ENCODE results near the gene MIOX.

Gene MIOX

DNA sequence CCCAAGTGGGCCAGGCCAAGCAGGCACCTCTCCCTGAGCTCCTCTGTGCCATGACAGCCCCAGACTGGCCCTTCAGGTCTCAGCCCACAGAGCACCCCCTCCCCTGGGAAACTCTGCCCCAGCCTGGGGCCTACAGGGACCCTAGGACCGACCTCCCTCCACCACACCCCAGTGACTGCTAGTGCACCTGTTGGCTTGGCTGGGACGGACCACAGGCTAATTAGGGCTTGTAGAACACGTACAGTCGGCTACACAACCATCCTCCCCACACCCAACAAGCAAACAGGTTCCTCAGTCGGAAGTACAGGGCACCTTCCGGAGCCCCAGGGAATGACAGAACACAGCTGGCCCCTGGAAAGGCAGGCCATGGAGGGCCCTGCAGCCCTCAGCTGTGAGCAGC, 16.2 kb upstream of the MIOX start:
- in situ Hi-C loops (cut with HindIII; ENCODE audit: low pct_unique_long_range_greater_than_20kb, low sequenced_read_pairs), result no loop called here
- no peak for TF ChIP-seq JUND (IDR thresholded peaks at IDR 0.05; ENCODE audit: low read depth)
- peak in 1 of 2 experiments; percentile 55 for DNase-seq (ENCODE audit: low read depth in 1 of 2, low spot score in 1 of 2)

DNA sequence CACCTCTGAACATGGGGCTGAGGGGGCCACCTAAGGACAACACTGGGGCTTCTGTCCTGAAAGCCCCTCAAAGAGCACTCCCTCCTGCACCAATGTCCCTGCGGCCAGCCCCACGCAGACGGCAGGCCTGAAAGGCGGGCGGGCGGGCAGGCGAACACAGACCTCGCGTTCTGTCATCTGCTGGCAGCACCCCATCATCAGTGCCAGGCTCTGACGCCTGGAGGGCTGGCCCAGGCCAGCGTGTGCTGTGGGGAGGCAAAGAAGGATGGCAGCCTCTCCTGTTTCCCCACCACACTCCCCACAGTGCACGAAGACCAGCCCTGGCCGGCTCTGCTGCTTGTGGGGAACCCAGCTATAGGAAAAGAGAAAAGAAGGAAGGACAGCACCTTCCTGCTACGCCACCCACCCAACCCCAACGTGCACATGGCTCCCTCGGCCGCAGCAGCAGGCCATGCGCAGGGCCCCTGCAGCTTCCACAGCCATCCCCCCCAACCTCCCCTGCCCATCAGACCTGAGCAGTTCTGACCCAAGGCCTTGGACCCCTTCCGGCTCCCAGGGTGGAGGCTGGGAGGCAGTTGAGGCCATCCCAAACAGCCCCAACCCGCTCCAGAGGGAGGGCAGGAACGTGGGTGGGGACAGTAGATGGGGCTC, 15.3 kb upstream of the MIOX start:
- in situ Hi-C loops (cut with HindIII; ENCODE audit: low pct_unique_long_range_greater_than_20kb, low sequenced_read_pairs), result no loop called here
- no peak for DNase-seq (ENCODE audit: low read depth in 1 of 2, low spot score in 1 of 2)
- TF ChIP-seq JUND (IDR thresholded peaks at IDR 0.05; ENCODE audit: low read depth), result no peak

DNA sequence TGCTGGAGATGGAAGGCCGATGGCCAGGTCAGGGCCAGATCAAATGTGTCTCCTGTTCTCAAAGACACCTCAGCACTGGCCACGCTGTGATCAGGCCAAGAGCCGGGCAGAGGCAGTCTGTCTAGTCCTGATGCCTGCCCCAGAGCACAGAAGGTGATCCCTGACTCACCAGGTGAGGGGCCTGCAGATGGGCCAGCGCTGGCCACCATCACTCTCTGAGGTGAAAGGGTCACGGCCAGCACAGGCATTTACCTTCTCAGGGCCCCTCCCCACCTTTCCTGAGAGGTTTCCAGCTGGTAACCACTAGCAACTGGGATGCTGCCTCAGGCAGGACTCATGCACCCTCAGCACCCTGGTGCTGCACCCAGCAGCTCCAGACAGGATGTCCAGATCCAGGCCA, 14.7 kb upstream of the MIOX start:
- no peak for DNase-seq (ENCODE audit: low read depth in 1 of 2, low spot score in 1 of 2)
- in situ Hi-C loops (cut with HindIII; ENCODE audit: low pct_unique_long_range_greater_than_20kb, low sequenced_read_pairs), result no loop called here
- TF ChIP-seq JUND (IDR thresholded peaks at IDR 0.05; ENCODE audit: low read depth), result no peak

DNA sequence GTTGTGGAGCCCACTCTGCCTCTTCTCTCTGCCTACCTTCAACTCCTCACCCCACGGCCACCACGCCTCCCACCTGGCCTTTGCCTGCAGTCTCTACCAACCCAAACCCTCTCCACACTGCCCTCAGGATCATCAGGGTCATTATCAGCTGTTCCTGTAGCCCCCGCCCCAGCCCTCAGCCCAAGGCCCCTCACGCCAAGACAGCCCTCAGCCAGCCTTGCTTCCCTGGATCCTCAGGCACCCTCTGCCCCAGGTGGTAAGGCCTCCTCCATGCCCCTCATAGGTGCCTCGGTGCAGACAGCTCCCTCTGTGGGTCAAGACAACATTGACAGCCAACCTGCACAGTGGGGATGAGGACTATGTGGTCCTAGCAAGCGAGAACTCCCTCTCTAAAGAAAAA, 13.6 kb upstream of the MIOX start:
- in situ Hi-C loops (cut with HindIII; ENCODE audit: low pct_unique_long_range_greater_than_20kb, low sequenced_read_pairs), result no loop called here
- no peak for TF ChIP-seq JUND (IDR thresholded peaks at IDR 0.05; ENCODE audit: low read depth)
- DNase-seq (ENCODE audit: low read depth in 1 of 2, low spot score in 1 of 2), result peak in 1 of 2 experiments; percentile 38

DNA sequence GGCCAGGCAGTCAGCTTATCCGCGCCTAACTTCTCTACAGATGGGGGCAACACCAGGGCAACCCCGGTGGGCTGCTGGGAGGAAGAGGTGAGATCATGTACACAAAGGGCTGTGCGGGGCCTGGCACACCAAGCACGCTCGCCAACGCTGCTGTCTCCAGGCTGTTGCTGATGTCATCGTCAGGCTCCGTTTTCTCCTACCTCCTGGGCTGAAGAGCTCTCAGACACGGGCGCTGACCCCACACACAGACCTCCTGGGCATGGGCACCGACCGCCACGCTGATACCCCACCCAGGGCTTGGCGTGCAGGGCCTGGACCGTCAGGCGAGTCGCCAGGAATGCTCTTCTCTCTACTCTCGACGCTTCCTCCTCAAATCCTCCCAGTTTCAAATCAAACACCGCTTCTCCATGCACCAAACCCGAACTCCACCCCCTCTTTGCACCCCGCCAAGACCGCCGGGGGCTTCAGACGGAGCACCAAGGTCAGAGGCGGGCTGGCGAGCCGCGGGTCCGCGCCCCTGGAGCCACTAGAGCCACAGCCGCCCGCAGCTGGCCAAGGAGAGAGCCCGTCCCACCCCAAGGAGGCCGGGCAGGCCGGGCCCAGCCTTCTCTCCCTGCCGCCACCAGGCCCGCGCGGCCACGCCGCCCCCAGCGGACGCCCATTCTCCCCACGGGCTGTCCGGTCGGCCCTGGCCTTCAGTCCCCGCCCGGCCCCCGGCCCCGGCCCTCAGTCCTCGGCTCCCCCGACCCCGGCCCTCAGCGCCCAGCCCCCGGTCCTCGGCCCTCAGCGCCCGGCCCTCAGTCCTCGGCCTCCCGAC, 12.6 kb upstream of the MIOX start:
- in situ Hi-C loops (cut with HindIII; ENCODE audit: low pct_unique_long_range_greater_than_20kb, low sequenced_read_pairs), result no loop called here
- peak; percentile 34 to 69 for DNase-seq (ENCODE audit: low read depth in 1 of 2, low spot score in 1 of 2)
- TF ChIP-seq JUND (IDR thresholded peaks at IDR 0.05; ENCODE audit: low read depth), result no peak

DNA sequence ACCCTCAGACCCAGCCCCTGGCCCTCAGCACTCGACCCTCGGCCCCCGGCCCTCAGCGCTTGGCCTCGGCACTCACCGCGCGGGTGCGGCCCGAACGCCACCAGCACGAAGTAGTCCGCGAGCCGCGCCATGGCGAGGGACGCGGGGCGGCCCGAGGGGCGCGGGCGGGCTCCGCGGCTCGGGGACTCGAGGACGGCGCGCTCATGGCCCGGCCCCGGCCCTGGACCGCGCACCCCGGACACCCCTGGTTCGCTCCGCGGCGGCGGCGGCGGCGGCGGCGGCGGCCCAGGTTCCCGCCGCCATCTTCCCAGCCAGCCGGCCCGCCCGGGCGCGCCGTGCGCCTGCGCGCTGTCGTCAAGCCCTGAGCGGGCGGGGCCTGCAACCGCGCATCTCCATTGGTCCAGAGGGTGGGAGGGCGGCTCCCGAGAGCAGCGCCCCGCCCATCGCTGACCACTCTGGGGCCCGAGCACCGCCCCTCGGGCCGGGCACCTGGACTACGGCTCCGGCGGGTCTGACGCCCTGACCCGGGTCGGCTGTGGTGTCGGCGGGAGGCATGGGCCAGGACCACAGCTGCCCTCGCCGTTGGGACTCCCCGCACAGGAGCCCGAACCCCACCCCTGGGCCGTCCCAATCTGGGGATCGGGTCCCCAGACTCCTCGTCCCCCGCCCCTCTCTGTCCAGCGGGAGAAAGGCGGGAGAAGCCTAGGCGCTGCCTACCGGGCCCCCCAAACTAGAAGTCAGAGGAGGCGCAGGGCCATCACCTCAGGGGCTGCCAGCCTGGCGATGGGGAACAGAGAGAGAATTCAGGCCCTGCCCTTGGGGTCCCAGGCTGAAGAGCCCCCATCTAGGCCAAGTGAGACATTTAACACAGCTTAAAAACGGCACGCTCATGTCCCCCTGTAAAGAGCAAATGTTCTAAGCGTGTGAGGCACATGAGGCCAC, 11.7 kb upstream of the MIOX start, which contains the start of gene SBF1:
SBF1 (minus strand) TSS at position 326 of the 942 bp plus-strand sequence; CDS start at position 131, 195 bp downstream.
- peak; percentile 89 to 95 for DNase-seq (ENCODE audit: low read depth in 1 of 2, low spot score in 1 of 2)
- TF ChIP-seq JUND (IDR thresholded peaks at IDR 0.05; ENCODE audit: low read depth), result no peak
- in situ Hi-C loops (cut with HindIII; ENCODE audit: low pct_unique_long_range_greater_than_20kb, low sequenced_read_pairs), result no loop called here

DNA sequence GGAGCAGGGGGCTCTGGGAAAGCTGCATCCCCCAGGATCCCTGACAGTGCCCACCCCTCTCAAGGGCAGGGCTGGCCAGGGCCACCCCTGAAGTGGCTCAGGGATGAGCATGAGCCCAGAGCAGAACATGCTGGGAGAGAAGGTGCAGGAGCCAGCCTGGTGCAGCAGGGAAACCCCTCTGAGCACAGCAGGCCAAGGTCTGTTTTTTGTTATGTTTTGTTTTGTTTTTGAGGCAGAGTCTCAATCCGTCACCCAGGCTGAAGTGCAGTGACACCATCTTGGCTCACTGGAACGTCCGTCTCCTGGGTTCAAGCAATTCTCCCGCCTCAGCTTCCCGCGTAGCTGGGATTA, 11.0 kb upstream of the MIOX start:
- DNase-seq (ENCODE audit: low read depth in 1 of 2, low spot score in 1 of 2), result no peak
- no peak for TF ChIP-seq JUND (IDR thresholded peaks at IDR 0.05; ENCODE audit: low read depth)
- in situ Hi-C loops (cut with HindIII; ENCODE audit: low pct_unique_long_range_greater_than_20kb, low sequenced_read_pairs), result no loop called here

DNA sequence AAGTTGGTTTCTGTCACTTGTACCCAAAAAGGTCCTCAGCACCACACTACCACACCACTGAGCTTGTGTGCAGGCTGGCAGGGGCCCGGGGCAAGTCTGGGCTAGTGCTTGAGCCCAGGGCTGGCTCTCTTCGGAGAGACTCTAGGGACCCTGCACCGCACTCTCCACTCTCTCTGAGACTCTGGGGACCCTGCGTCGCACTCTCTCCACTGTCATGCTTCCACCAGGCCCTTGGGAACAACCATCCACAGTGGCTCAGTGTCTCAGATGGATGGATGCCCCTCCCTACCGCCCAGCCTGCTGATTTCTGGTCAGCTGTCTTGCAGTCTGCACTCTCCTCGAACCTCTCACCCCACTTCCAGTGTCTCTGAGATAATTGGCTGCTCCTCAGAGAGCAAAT, 9.8 kb upstream of the MIOX start:
- in situ Hi-C loops (cut with HindIII; ENCODE audit: low pct_unique_long_range_greater_than_20kb, low sequenced_read_pairs), result no loop called here
- TF ChIP-seq JUND (IDR thresholded peaks at IDR 0.05; ENCODE audit: low read depth), result no peak
- DNase-seq (ENCODE audit: low read depth in 1 of 2, low spot score in 1 of 2), result no peak

DNA sequence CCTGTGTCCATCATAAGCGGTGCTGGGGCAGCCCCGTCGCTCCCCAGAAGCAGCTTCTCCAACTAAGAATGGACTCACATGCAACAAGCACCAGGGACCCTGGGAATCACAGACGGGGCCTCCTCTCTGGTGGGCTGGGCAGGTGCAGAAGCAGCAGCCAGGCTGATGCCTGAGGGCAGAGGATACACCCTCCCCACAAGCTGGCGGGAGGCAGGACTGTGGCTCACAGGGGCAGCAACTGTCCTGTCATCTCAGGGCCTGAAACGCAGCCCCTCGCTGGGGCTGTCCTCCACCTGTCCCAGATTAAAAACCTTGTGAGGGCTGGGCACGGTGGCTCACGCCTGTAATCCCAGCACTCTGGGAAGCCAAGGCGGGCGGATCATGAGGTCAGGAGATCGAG, 8.7 kb upstream of the MIOX start:
- TF ChIP-seq JUND (IDR thresholded peaks at IDR 0.05; ENCODE audit: low read depth), result no peak
- DNase-seq (ENCODE audit: low read depth in 1 of 2, low spot score in 1 of 2), result no peak
- in situ Hi-C loops (cut with HindIII; ENCODE audit: low pct_unique_long_range_greater_than_20kb, low sequenced_read_pairs), result no loop called here

DNA sequence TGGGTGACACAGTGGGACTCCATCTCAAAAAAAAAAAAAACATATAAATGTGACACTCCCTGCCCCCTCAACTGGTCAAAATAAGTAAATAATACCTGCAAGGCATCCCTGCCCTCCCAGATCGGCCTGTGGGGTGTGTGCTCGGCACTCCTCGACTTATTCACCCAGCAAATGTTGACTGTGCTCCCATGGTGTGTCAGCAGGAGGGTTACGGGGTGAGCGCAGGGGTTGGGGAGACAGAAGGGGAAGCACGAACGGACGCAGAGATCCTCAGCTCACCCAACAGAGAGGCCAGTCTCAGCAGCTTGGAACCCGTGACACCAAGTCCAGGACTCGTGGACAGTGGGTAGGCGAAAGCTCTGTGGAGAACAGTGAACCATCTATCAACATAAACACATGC, 6.9 kb upstream of the MIOX start:
- no peak for DNase-seq (ENCODE audit: low read depth in 1 of 2, low spot score in 1 of 2)
- TF ChIP-seq JUND (IDR thresholded peaks at IDR 0.05; ENCODE audit: low read depth), result no peak
- in situ Hi-C loops (cut with HindIII; ENCODE audit: low pct_unique_long_range_greater_than_20kb, low sequenced_read_pairs), result no loop called here

DNA sequence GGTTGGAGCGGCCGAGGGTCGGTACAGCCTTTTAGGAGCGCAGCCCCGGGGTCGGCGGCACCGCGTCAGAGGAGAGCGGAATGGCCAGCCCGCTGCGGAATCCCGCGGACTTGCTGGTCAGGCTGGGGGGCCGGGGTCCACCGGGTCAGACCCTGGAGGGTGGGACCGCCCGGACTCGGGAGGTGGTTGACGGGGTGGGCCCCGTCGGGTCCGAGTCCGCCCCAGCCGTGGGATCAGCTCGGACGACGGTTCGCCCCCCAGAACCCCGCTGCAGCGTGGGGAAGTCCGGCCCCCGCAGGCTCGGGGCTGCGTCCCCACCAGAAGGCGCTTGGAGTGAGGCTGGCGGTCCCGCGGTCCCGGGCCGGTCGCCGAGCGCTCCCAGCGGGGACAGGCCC, 5.6 kb upstream of the MIOX start:
- in situ Hi-C loops (cut with HindIII; ENCODE audit: low pct_unique_long_range_greater_than_20kb, low sequenced_read_pairs), result no loop called here
- DNase-seq (ENCODE audit: low read depth in 1 of 2, low spot score in 1 of 2), result no peak
- no peak for TF ChIP-seq JUND (IDR thresholded peaks at IDR 0.05; ENCODE audit: low read depth)

DNA sequence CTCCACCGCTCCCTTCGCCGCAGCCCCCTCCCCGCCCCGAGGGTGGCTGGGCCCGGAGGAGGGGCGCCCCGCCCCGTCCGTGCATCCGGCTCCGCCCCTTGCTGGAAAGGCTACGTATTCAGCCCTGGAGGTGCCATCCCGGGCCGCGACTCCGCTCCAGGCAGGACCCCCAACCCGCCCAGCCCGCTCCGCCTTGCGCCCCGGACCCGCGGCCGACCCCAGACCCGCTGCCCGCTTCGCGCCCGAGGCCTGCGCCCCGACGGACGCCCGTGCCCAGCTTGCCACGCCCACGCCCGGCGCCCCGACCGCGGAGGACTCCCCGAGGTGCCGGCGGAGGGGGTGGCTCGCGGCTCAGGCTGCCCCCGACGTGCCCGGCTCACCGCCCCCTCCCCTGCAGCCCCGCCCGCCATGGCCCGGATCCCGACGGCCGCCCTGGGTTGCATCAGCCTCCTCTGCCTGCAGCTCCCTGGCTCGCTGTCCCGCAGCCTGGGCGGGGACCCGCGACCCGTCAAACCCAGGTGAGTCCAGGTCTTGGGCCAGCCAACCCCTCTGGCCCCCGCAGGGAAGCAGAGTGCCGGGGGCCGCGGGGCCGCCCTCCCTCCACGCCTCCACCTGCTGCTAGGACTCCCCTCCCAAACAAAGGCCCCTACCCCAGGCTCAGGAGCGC, 5.1 kb upstream of the MIOX start, which contains the start of gene ADM2:
ADM2 (plus strand) TSS at position 104 of the 667 bp plus-strand sequence; CDS start at position 409, 305 bp downstream.
- DNase-seq (ENCODE audit: low read depth in 1 of 2, low spot score in 1 of 2), result peak; percentile 47 to 70
- TF ChIP-seq JUND (IDR thresholded peaks at IDR 0.05; ENCODE audit: low read depth), result no peak
- in situ Hi-C loops (cut with HindIII; ENCODE audit: low pct_unique_long_range_greater_than_20kb, low sequenced_read_pairs), result no loop called here

All from T47D (cell line).